Fibroblast of mammary gland (primary cell): ENCODE measurements around the gene IL24.

Experiments
- DNase-seq: peaks from one replicate; pipeline ENCODE4 v3.0.0-alpha.2; 2010; ENCODE audit warnings: low read depth
- H3K4me3 ChIP-seq: 2 replicates; pipeline ENCODE4 v1.5.1; 2011; ENCODE audit warnings: low read depth, mild to moderate bottlenecking, low read length, moderate library complexity; ENCODE audit not compliant: control insufficient read depth
- CTCF ChIP-seq: conservative IDR thresholded peaks from 2 replicates; pipeline ENCODE4 v1.5.1; 2011; ENCODE audit warnings: low read depth, low read length, inconsistent platforms; ENCODE audit not compliant: control insufficient read depth, insufficient read depth

IL24 gene

GRCh38 chr1:206899717-206900116, 2.5 kb downstream of the IL24 start:
- TF ChIP-seq CTCF, result no peak
- no peak for DNase-seq

GRCh38 chr1:206900149-206900548, 2.9 kb downstream of the IL24 start:
- no peak for TF ChIP-seq CTCF
- no peak overlapping the region for H3K4me3 ChIP-seq
- no peak for DNase-seq

More at GRCh38 chr1:206899717-206900116, 2.5 kb downstream of the IL24 start:
- no peak overlapping the region for H3K4me3 ChIP-seq

- no peak for TF ChIP-seq CTCF
- no peak for DNase-seq
Measured at GRCh38 chr1:206901944-206902343, 4.7 kb downstream of the IL24 start.

GRCh38 chr1:206902702-206903101, 5.5 kb downstream of the IL24 start:
- H3K4me3 ChIP-seq, result no peak overlapping the region
- no peak for TF ChIP-seq CTCF
- DNase-seq, result no peak

More at GRCh38 chr1:206901944-206902343, 4.7 kb downstream of the IL24 start:
- H3K4me3 ChIP-seq, result no peak overlapping the region

GRCh38 chr1:206903687-206904086, 6.4 kb downstream of the IL24 start:
- no peak for DNase-seq
- no peak overlapping the region for H3K4me3 ChIP-seq
- TF ChIP-seq CTCF, result no peak

GRCh38 chr1:206904423-206905142, 7.3 kb downstream of the IL24 start:
- no peak overlapping the region for H3K4me3 ChIP-seq
- no peak for DNase-seq
- no peak for TF ChIP-seq CTCF
